ENCODE results near the gene GTF2I. TPM values are rescaled to one million over a fixed set of nuclear protein-coding genes. Genes with fewer than 3 reads are reported as not detected.
A peak's percentile ranks its signal among the peaks of the same experiment; 100 is the strongest.
"Not testable (repeated sequence)": the region's sequence is repeated elsewhere in the genome, so short reads cannot be mapped to it uniquely, and the experiment has no call there.

Gene GTF2I
- total RNA-seq, 4 donors from 2014 or later: 168 to 347 (median 193) TPM

DNA sequence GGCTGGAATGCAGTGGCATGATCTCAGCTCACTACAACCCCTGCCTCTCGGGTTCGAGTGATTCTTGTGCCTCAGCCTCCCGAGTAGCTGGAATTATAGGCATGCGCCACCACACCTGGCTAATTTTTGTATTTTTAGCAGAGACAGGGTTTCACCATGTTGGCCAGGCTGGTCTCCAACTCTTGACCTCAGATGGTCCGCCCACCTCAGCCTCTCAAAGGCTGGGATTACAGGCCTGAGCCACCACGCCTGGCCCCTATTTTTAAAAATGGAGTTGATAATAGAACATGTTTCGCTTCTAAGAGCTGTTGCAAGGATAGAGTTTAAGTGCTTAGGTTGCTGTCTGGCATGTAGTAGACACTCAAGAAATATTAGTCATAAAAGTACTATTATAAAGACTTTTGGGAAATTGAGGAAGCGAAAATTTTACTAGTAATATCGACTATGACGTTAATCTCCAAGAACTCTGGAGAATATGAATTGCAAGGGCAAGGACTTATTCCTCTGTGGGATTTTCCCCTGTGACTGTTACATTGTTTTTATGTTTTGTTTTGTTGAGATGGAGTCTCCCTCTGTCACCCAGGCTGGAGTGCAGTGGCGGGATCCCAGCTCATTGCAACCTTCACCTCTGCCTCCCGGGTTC is 7.9 kb downstream of the GTF2I start:
- H3K9me3 ChIP-seq: no peaks in the 10 kb centered on the region
- DNase-seq: peak in 1 of 3 donors; percentile 23
- no peak overlapping the region for H3K27ac ChIP-seq
- peaks cover 0 to 15% (median 2%) of the 10 kb centered on the region in 4 donors for H3K4me1 ChIP-seq
- H3K36me3 ChIP-seq: peaks cover 0 to 22% (median 0%) of the 10 kb centered on the region in 3 donors
- TF ChIP-seq, protein P1, sequence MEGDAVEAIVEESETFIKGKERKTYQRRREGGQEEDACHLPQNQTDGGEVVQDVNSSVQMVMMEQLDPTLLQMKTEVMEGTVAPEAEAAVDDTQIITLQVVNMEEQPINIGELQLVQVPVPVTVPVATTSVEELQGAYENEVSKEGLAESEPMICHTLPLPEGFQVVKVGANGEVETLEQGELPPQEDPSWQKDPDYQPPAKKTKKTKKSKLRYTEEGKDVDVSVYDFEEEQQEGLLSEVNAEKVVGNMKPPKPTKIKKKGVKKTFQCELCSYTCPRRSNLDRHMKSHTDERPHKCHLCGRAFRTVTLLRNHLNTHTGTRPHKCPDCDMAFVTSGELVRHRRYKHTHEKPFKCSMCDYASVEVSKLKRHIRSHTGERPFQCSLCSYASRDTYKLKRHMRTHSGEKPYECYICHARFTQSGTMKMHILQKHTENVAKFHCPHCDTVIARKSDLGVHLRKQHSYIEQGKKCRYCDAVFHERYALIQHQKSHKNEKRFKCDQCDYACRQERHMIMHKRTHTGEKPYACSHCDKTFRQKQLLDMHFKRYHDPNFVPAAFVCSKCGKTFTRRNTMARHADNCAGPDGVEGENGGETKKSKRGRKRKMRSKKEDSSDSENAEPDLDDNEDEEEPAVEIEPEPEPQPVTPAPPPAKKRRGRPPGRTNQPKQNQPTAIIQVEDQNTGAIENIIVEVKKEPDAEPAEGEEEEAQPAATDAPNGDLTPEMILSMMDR (IDR thresholded peaks at IDR 0.05): no peak
- no peak for TF ChIP-seq POLR2A (IDR thresholded peaks at IDR 0.05)
- no peaks in the 10 kb centered on the region for H3K27me3 ChIP-seq
- no peak overlapping the region for H3K4me3 ChIP-seq

DNA sequence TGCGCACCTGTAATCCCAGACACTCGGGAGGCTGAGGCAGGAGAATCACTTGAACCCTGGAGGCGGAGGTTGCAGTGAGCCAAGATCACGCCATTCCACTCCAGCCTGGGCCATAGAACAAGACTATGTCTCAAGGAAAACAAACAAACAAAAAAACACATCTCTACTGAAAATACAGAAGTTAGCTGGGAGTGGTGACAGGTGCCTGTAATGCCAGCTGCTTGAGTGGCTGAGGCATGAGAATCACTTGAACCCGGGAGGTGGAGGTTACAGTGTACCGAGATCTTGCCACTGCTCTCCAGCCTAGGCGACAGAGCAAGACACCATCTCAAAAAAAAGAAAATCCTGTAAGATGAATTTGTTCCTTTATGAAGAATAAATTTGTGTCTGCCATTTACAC is 9.5 kb downstream of the GTF2I start:
- H3K36me3 ChIP-seq: peaks cover 0 to 22% (median 0%) of the 10 kb centered on the region in 3 donors
- not testable (repeated sequence) for H3K27ac ChIP-seq, H3K4me1 ChIP-seq, H3K9me3 ChIP-seq, H3K4me3 ChIP-seq, H3K27me3 ChIP-seq
- peak in 1 of 3 donors; percentile 10 for DNase-seq

DNA sequence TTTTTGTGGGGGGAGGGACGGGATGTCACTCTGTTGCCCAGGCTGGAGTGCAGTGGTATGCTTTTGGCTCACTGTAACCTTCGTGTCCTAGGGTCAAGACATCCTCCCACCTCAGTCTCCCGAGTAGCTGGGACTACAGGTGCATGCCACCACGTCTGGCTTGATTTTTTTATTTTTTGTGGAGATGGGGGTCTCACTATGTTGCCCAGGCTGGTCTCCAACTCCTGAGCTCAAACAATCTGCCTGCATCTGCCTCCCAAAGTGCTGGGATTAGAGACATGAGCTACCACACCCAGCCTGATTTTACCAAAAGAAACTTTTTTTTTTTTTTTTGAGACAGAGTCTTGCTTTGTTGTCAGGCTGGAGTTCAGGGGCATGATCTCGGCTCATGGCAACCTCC is 10.0 kb downstream of the GTF2I start:
- H3K27me3 ChIP-seq, H3K4me1 ChIP-seq, H3K27ac ChIP-seq, H3K9me3 ChIP-seq, DNase-seq, H3K4me3 ChIP-seq: not testable (repeated sequence)
- H3K36me3 ChIP-seq: peaks cover 0 to 22% (median 0%) of the 10 kb centered on the region in 3 donors

DNA sequence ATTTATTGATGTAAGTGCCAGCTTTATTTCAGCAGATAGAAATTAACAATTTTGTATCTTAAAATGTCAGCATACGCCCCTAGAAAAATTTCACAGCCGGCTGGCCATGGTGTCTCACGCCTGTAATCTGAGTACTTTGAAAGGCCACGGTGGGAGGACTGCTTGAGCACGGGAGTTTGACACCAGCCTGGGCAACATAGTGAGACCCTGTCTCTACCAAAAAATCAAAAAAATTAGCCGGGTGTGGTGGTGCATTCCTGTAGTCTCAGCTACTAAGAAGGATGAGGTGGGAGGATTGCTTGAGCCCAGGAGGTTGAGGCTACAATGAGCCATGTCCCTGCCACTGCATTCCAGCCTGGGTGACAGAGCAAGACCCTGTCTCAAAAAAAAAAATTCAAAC is 14.1 kb downstream of the GTF2I start:
- TF ChIP-seq POLR2A (IDR thresholded peaks at IDR 0.05): no peak

DNA sequence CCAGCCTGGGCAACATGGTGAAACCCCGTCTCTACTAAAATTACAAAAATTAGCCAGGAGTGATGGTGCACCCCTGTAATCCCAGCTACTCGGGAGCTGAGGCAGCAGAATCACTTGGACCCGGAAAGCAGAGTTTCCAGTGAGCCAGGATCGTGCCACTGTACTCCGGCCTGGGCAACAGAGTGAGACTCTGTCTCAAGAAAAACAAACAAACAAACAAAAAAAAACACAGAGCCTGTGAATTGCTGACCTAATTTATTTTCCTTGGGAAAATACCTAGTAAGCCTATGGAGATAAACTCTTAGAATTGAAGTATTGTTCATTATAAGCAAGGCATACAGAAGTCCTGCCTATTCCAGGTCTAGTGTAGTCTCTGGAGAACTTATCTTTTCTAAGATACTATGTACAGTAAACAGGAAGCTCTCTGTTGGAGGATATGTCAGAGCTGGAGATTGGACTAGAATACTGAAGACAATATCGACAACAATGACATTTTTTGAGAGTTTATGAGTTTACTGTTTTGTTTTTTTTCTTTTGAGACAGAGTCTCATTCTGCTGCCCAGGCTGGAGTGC is 14.9 kb downstream of the GTF2I start:
- DNase-seq: no peak
- peaks cover 0 to 4% (median 0%) of the 10 kb centered on the region in 4 donors for H3K4me1 ChIP-seq
- TF ChIP-seq POLR2A (IDR thresholded peaks at IDR 0.05): no peak
- TF ChIP-seq, protein P1 (IDR thresholded peaks at IDR 0.05): no peak
- no peak overlapping the region for H3K4me3 ChIP-seq
- H3K9me3 ChIP-seq: no peaks in the 10 kb centered on the region
- H3K27ac ChIP-seq: peak overlapping the region in 1 of 4 donors; percentile 29
- peaks cover 0 to 5% (median 0%) of the 10 kb centered on the region in 3 donors for H3K36me3 ChIP-seq
- no peaks in the 10 kb centered on the region for H3K27me3 ChIP-seq

More for the DNA sequence above, 14.1 kb downstream of the GTF2I start:
- H3K4me1 ChIP-seq: peaks cover 0 to 4% (median 0%) of the 10 kb centered on the region in 4 donors
- no peaks in the 10 kb centered on the region for H3K27me3 ChIP-seq
- no peak for DNase-seq
- H3K27ac ChIP-seq: no peak overlapping the region
- no peaks in the 10 kb centered on the region for H3K9me3 ChIP-seq
- peaks cover 0 to 10% (median 0%) of the 10 kb centered on the region in 3 donors for H3K36me3 ChIP-seq
- H3K4me3 ChIP-seq: no peak overlapping the region

DNA sequence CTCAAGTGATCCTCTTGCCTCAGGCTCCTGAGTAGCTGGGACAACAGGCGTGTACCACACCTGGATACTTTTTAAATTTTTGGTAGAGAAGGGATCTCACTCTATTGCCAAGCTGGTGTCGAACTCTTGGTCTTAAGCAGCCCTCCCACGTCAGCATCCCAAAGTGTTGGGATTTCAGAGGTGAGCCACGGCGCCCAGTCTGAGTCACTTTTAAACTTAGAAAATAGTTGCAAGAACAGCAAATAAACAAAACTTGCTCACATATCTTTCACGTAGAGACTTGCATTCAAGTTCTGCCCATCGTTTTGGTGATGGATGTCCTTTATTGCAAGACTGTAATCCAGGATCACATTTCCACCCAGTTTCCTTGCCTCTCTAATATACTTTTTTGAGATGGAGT is 16.6 kb downstream of the GTF2I start:
- Histone ChIP-seq H3K27ac (no peak overlapping the region), H3K27me3 (no peaks in the 10 kb centered on the region), H3K4me3 (no peak overlapping the region), H3K36me3 (peaks cover 0 to 9% (median 0%) of the 10 kb centered on the region in 3 donors), H3K4me1 (peaks cover 0 to 4% (median 0%) of the 10 kb centered on the region in 4 donors), H3K9me3 (no peaks in the 10 kb centered on the region)
- TF ChIP-seq, protein P1 (IDR thresholded peaks at IDR 0.05): no peak
- no peak for TF ChIP-seq POLR2A (IDR thresholded peaks at IDR 0.05)
- DNase-seq: no peak

DNA sequence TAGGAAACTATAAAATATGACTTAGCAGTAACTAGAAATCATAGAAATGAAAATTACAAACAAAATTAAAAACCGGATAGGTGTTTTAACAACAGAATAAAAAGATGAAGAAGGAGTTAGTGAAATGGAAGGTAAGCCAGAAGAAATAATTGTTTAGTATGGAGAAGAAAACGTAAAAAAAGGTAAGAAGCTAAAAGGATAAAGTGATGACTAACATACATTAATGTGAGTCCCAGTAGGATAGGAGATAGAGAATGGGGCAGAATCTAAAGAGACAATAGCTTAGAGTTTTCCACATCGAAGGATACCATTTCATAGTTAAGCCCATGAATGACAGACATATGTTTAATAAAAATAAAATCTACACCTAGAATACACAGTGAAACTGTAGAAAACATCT is 25.3 kb downstream of the GTF2I start:
- Histone ChIP-seq H3K4me1 (no peaks in the 10 kb centered on the region), H3K9me3 (no peaks in the 10 kb centered on the region)
- TF ChIP-seq, protein P1 (IDR thresholded peaks at IDR 0.05): no peak
- no peak for TF ChIP-seq POLR2A (IDR thresholded peaks at IDR 0.05)

More for the DNA sequence above, 25.3 kb downstream of the GTF2I start:
- Histone ChIP-seq H3K36me3 (peaks cover 0 to 3% (median 0%) of the 10 kb centered on the region in 3 donors), H3K27ac (no peak overlapping the region), H3K4me3 (no peak overlapping the region), H3K27me3 (no peaks in the 10 kb centered on the region)
- no peak for DNase-seq
